Neuronal stem cell (in vitro differentiated cells): ENCODE measurements around the gene ZNF181. TPM values are rescaled to one million over a fixed set of nuclear protein-coding genes. Genes with fewer than 3 reads are reported as not detected.
"Not testable (repeated sequence)": the region's sequence is repeated elsewhere in the genome, so short reads cannot be mapped to it uniquely, and the experiment has no call there.

Experiments used
- DNase-seq: peaks from one replicate; pipeline ENCODE4 v3.0.0-alpha.2; 2013; ENCODE audit warnings: low spot score
- H2AFZ ChIP-seq: one replicate; pipeline ENCODE4 v1.6.1; 2013; ENCODE audit warnings: mild to moderate bottlenecking, low read length, inconsistent platforms
- H2AK5ac ChIP-seq: 2 replicates; pipeline ENCODE4 v1.6.1; 2013; ENCODE audit warnings: low read depth, mild to moderate bottlenecking, inconsistent platforms, low read length, moderate library complexity, mixed read lengths
- H2BK120ac ChIP-seq: 2 replicates; pipeline ENCODE4 v1.6.1; 2013; ENCODE audit warnings: low read depth, mild to moderate bottlenecking, inconsistent platforms, low read length, moderate library complexity, mixed read lengths
- H2BK12ac ChIP-seq: one replicate; pipeline ENCODE4 v1.6.1; 2013; ENCODE audit warnings: low read length, inconsistent platforms
- H2BK15ac ChIP-seq: 2 replicates; pipeline ENCODE4 v1.6.1; 2013; ENCODE audit warnings: mild to moderate bottlenecking, low read length, inconsistent platforms, mixed read lengths
- H2BK5ac ChIP-seq: one replicate; pipeline ENCODE4 v1.6.1; 2013; ENCODE audit warnings: inconsistent platforms, mild to moderate bottlenecking, low read length, moderate library complexity
- H3K14ac ChIP-seq: one replicate; pipeline ENCODE4 v1.6.1; 2013; ENCODE audit warnings: low read length, inconsistent platforms
- H3K18ac ChIP-seq: 2 replicates; pipeline ENCODE4 v1.6.1; 2013; ENCODE audit warnings: low read length, inconsistent platforms
- H3K23ac ChIP-seq: 2 replicates; pipeline ENCODE4 v1.6.1; 2013; ENCODE audit warnings: low read depth, mild to moderate bottlenecking, mixed read lengths, low read length, inconsistent platforms; ENCODE audit not compliant: poor library complexity
- H3K27ac ChIP-seq: replicated peaks from 3 replicates; pipeline ENCODE4 v1.5.1; 2013; ENCODE audit warnings: low read length, inconsistent platforms
- H3K27me3 ChIP-seq, 3 experiments: 2 replicates each; pipeline ENCODE4 v1.6.1; 2013; ENCODE audit warnings: low read length in 3 of 3, mild to moderate bottlenecking in 2 of 3, inconsistent platforms in 1 of 3, low read depth in 1 of 3, mixed read lengths in 1 of 3, moderate library complexity in 1 of 3; ENCODE audit not compliant: control insufficient read depth in 3 of 3, insufficient read depth in 3 of 3
- H3K36me3 ChIP-seq, 2 donors: replicated peaks in 1 of 2; 2 replicates each; pipeline ENCODE4 v1.6.1; 2013; ENCODE audit warnings: low read length in 2 of 2; ENCODE audit not compliant: control insufficient read depth in 2 of 2, insufficient read depth in 2 of 2
- H3K4ac ChIP-seq: 2 replicates; pipeline ENCODE4 v1.6.1; 2013; ENCODE audit warnings: inconsistent platforms, mild to moderate bottlenecking, low read length, moderate library complexity
- H3K4me1 ChIP-seq, 2 donors: 1 replicate in 1 of 2; 2 replicates in 1 of 2; pipeline ENCODE4 v1.6.1; 2013; ENCODE audit warnings: low read length in 2 of 2, low read depth in 1 of 2; ENCODE audit not compliant: control insufficient read depth in 2 of 2, insufficient read depth in 1 of 2
- H3K4me2 ChIP-seq: one replicate; pipeline ENCODE4 v1.6.1; 2013; ENCODE audit warnings: mild to moderate bottlenecking, low read length, inconsistent platforms; ENCODE audit not compliant: insufficient read depth, poor library complexity, severe bottlenecking
- H3K4me3 ChIP-seq, 2 donors: 2 replicates each; pipeline ENCODE4 v1.5.1; 2013; ENCODE audit warnings: low read length in 2 of 2, mild to moderate bottlenecking in 2 of 2, inconsistent platforms in 1 of 2, moderate library complexity in 1 of 2
- H3K79me1 ChIP-seq: one replicate; pipeline ENCODE4 v1.6.1; 2013; ENCODE audit warnings: low read depth, mild to moderate bottlenecking, inconsistent platforms, low read length, moderate library complexity
- H3K9ac ChIP-seq: one replicate; pipeline ENCODE4 v1.6.1; 2013; ENCODE audit warnings: mild to moderate bottlenecking, low read depth, low read length, inconsistent platforms; ENCODE audit not compliant: poor library complexity
- H3K9me3 ChIP-seq, 2 donors: replicated peaks in 1 of 2; 2 replicates each; pipeline versions ENCODE3 to v1.6.1; 2013; ENCODE audit warnings: low read length in 2 of 2, mild to moderate bottlenecking in 2 of 2, inconsistent platforms in 1 of 2, low read depth in 1 of 2, mixed read lengths in 1 of 2, moderate library complexity in 1 of 2; ENCODE audit not compliant: control insufficient read depth in 2 of 2, insufficient read depth in 1 of 2
- H4K8ac ChIP-seq: one replicate; pipeline ENCODE4 v1.6.1; 2013; ENCODE audit warnings: low read depth, mild to moderate bottlenecking, inconsistent platforms, low read length, moderate library complexity
- H4K91ac ChIP-seq: one replicate; pipeline ENCODE4 v1.6.1; 2013; ENCODE audit warnings: low read length, low read depth, mild to moderate bottlenecking, inconsistent platforms; ENCODE audit not compliant: poor library complexity
- WGBS, 2 donors: extraction: QIAGEN DNeasy Blood & Tissue Kit; methylation state at CpG; one replicate each; pipeline ENCODE4 v1.1.7; 2013; ENCODE audit warnings: missing lambda C conversion rate in 2 of 2, mixed read lengths in 1 of 2; ENCODE audit not compliant: insufficient read length in 2 of 2, insufficient replicate concordance in 1 of 2; ENCODE audit errors: extremely low coverage in 2 of 2; 5-methylcytosine and 5-hydroxymethylcytosine counted together
- polyA plus RNA-seq, 2 experiments: library from polyadenylated mRNA; stranded (reverse); fragments of 200-250 nt; gene quantifications; one replicate each; pipeline ENCODE4 v1.2.3, GENCODE V29; 2013

Gene ZNF181
- 8.5 TPM for polyA plus RNA-seq (2013, experiment 1 of 2)
- polyA plus RNA-seq (2013, experiment 2 of 2): 8.0 TPM

- H4K8ac ChIP-seq: peak within 1 kb of the TSS; percentile 57
- peaks cover 4 to 24% of the 10 kb centered on the region in 2 donors for H3K9me3 ChIP-seq
- peak within 1 kb of the TSS; percentile 86 for H3K23ac ChIP-seq
- H3K14ac ChIP-seq: peak within 1 kb of the TSS; percentile 28
- no peak within 1 kb of the TSS for H4K91ac ChIP-seq
- peak within 1 kb of the TSS; percentile 70 for H2BK5ac ChIP-seq
- peak within 1 kb of the TSS; percentile 95 for H2AFZ ChIP-seq
- H3K4me2 ChIP-seq: peak within 1 kb of the TSS; percentile 66
- peak within 1 kb of the TSS; percentile 82 for H2BK15ac ChIP-seq
- H3K4me1 ChIP-seq: peaks cover 0 to 7% of the 10 kb centered on the region in 2 donors
- no peak within 1 kb of the TSS for H2BK12ac ChIP-seq
- H3K27me3 ChIP-seq: no peaks in the 10 kb centered on the region
- peak; percentile 87 for DNase-seq
- H3K27ac ChIP-seq: peak within 1 kb of the TSS; percentile 95
- peaks cover 0 to 19% of the 10 kb centered on the region in 2 donors for H3K36me3 ChIP-seq
- peak within 1 kb of the TSS; percentile 96 for H3K9ac ChIP-seq
- H3K4me3 ChIP-seq: peak within 1 kb of the TSS; percentile 80 to 91
- no peak within 1 kb of the TSS for H3K4ac ChIP-seq
- peak within 1 kb of the TSS; percentile 98 for H3K18ac ChIP-seq
- no peak within 1 kb of the TSS for H2BK120ac ChIP-seq
- H3K79me1 ChIP-seq: no peaks in the 10 kb centered on the region
- no peak within 1 kb of the TSS for H2AK5ac ChIP-seq
- WGBS, 2 donors: no CpG with 5 or more reads among the region's 67 CpGs
Observed at GRCh38 chr19:34733746-34734536, at the start of gene ZNF181. TSS of gene ZNF181 (plus strand) at chr19:34734243. CDS start at chr19:34735038, 795 bp downstream.

GRCh38 chr19:34685266-34685665 is 48.8 kb upstream of the ZNF181 start:
- not testable (repeated sequence) for H2BK12ac ChIP-seq, H2BK5ac ChIP-seq, H2BK15ac ChIP-seq, H2AFZ ChIP-seq, H3K4ac ChIP-seq, H3K9ac ChIP-seq, H3K4me1 ChIP-seq, H2AK5ac ChIP-seq, H3K79me1 ChIP-seq, DNase-seq, H3K14ac ChIP-seq, H3K18ac ChIP-seq, H3K27me3 ChIP-seq, H3K4me2 ChIP-seq, H4K8ac ChIP-seq, H3K23ac ChIP-seq, H3K27ac ChIP-seq, H2BK120ac ChIP-seq, H4K91ac ChIP-seq, H3K4me3 ChIP-seq
- Histone ChIP-seq H3K9me3 (peaks cover 10 to 64% of the 10 kb centered on the region in 2 donors), H3K36me3 (peaks cover 8 to 48% of the 10 kb centered on the region in 2 donors)
- WGBS, 2 donors: no CpG with 5 or more reads among the region's 5 CpGs

GRCh38 chr19:34686455-34686854 is 47.6 kb upstream of the ZNF181 start:
- no peak overlapping the region for H4K91ac ChIP-seq
- no peak overlapping the region for H3K4ac ChIP-seq
- no peak overlapping the region for H2BK12ac ChIP-seq
- H3K4me3 ChIP-seq: no peak overlapping the region
- no peaks in the 10 kb centered on the region for H3K79me1 ChIP-seq
- H2BK120ac ChIP-seq: no peak overlapping the region
- WGBS, 2 donors: no CpG with 5 or more reads among the region's 5 CpGs
- H3K36me3 ChIP-seq: peaks cover 6 to 36% of the 10 kb centered on the region in 2 donors
- H2AK5ac ChIP-seq: no peak overlapping the region
- H3K18ac ChIP-seq: no peak overlapping the region
- H3K9me3 ChIP-seq: peaks cover 9 to 52% of the 10 kb centered on the region in 2 donors
- H3K9ac ChIP-seq: no peak overlapping the region
- H3K4me2 ChIP-seq: no peak overlapping the region
- H3K4me1 ChIP-seq: no peaks in the 10 kb centered on the region
- H2BK15ac ChIP-seq: no peak overlapping the region
- no peak overlapping the region for H3K27ac ChIP-seq
- no peak overlapping the region for H4K8ac ChIP-seq
- no peak overlapping the region for H2AFZ ChIP-seq
- H3K14ac ChIP-seq: no peak overlapping the region
- no peak overlapping the region for H3K23ac ChIP-seq
- no peak overlapping the region for H2BK5ac ChIP-seq
- DNase-seq: no peak
- H3K27me3 ChIP-seq: no peaks in the 10 kb centered on the region

- no peak overlapping the region for H2BK120ac ChIP-seq
- no peak overlapping the region for H3K14ac ChIP-seq
- H3K27me3 ChIP-seq: no peaks in the 10 kb centered on the region
- H2BK15ac ChIP-seq: no peak overlapping the region
- no peak overlapping the region for H2AFZ ChIP-seq
- no peak overlapping the region for H3K9ac ChIP-seq
- no peak overlapping the region for H4K8ac ChIP-seq
- H2BK5ac ChIP-seq: no peak overlapping the region
- H3K9me3 ChIP-seq: peaks cover 5 to 44% of the 10 kb centered on the region in 2 donors
- no peak overlapping the region for H3K4me2 ChIP-seq
- no peak overlapping the region for H4K91ac ChIP-seq
- H2AK5ac ChIP-seq: no peak overlapping the region
- H3K27ac ChIP-seq: no peak overlapping the region
- no peak overlapping the region for H3K4me3 ChIP-seq
- no peaks in the 10 kb centered on the region for H3K4me1 ChIP-seq
- no peak overlapping the region for H3K18ac ChIP-seq
- H3K36me3 ChIP-seq: peaks cover 4 to 27% of the 10 kb centered on the region in 2 donors
- H2BK12ac ChIP-seq: no peak overlapping the region
- WGBS, 2 donors: no CpG with 5 or more reads among the region's 2 CpGs
- no peak overlapping the region for H3K4ac ChIP-seq
- H3K79me1 ChIP-seq: no peaks in the 10 kb centered on the region
- DNase-seq: no peak
- H3K23ac ChIP-seq: no peak overlapping the region
Observed at GRCh38 chr19:34687348-34687747, 46.7 kb upstream of the ZNF181 start.
